IPS-18a (cell line): ENCODE data around the gene RAB10.

ENCODE experiments used
- H3K27ac ChIP-seq: one replicate; pipeline ENCODE4 v1.5.1; 2013; ENCODE audit warnings: low read length
- H3K27me3 ChIP-seq: one replicate; pipeline ENCODE4 v1.6.1; 2013; ENCODE audit warnings: mild to moderate bottlenecking, low read length; ENCODE audit not compliant: control insufficient read depth, insufficient read depth
- H3K36me3 ChIP-seq: one replicate; pipeline ENCODE4 v1.6.1; 2013; ENCODE audit warnings: low read depth, low read length; ENCODE audit not compliant: control insufficient read depth
- H3K4me1 ChIP-seq: one replicate; pipeline ENCODE4 v1.6.1; 2013; ENCODE audit warnings: low read depth, low read length; ENCODE audit not compliant: control insufficient read depth
- H3K4me3 ChIP-seq: one replicate; pipeline ENCODE4 v1.5.1; 2013; ENCODE audit warnings: low read length
- H3K9ac ChIP-seq: one replicate; pipeline ENCODE4 v1.6.1; 2013; ENCODE audit warnings: mild to moderate bottlenecking, low read length, moderate library complexity
- H3K9me3 ChIP-seq: one replicate; pipeline ENCODE4 v1.6.1; 2013; ENCODE audit warnings: low read depth, low read length; ENCODE audit not compliant: control insufficient read depth

RAB10 gene

GRCh38 chr2:26177122-26177521 is 143.2 kb downstream of the RAB10 start:
- peaks cover 5% of the 10 kb centered on the region for H3K36me3 ChIP-seq
- no peak overlapping the region for H3K27ac ChIP-seq
- H3K9ac ChIP-seq, result no peak overlapping the region
- no peaks in the 10 kb centered on the region for H3K9me3 ChIP-seq
- no peak overlapping the region for H3K4me3 ChIP-seq
- H3K27me3 ChIP-seq, result peaks cover 9% of the 10 kb centered on the region
- H3K4me1 ChIP-seq, result peaks cover 20% of the 10 kb centered on the region

- H3K27ac ChIP-seq, result no peak overlapping the region
- H3K4me1 ChIP-seq, result peaks cover 20% of the 10 kb centered on the region
- H3K9ac ChIP-seq, result peak overlapping the region; percentile 71
- H3K9me3 ChIP-seq, result no peaks in the 10 kb centered on the region
- H3K27me3 ChIP-seq, result peaks cover 16% of the 10 kb centered on the region
- H3K36me3 ChIP-seq, result peaks cover 5% of the 10 kb centered on the region
- H3K4me3 ChIP-seq, result peak overlapping the region; percentile 62
Measured at GRCh38 chr2:26178246-26178645, 144.4 kb downstream of the RAB10 start.

GRCh38 chr2:26178746-26179436 is 145.0 kb downstream of the RAB10 start:
- H3K9me3 ChIP-seq, result no peaks in the 10 kb centered on the region
- peak overlapping the region; percentile 62 for H3K4me3 ChIP-seq
- peaks cover 22% of the 10 kb centered on the region for H3K27me3 ChIP-seq
- no peak overlapping the region for H3K27ac ChIP-seq
- H3K4me1 ChIP-seq, result peaks cover 22% of the 10 kb centered on the region
- peak overlapping the region; percentile 71 for H3K9ac ChIP-seq
- H3K36me3 ChIP-seq, result peaks cover 5% of the 10 kb centered on the region

- peaks cover 5% of the 10 kb centered on the region for H3K36me3 ChIP-seq
- peak overlapping the region; percentile 71 for H3K9ac ChIP-seq
- no peak overlapping the region for H3K27ac ChIP-seq
- H3K9me3 ChIP-seq, result no peaks in the 10 kb centered on the region
- peaks cover 18% of the 10 kb centered on the region for H3K27me3 ChIP-seq
- H3K4me3 ChIP-seq, result peak overlapping the region; percentile 62
- peaks cover 19% of the 10 kb centered on the region for H3K4me1 ChIP-seq
Measured at GRCh38 chr2:26179446-26179913, 145.6 kb downstream of the RAB10 start.

- H3K9me3 ChIP-seq, result no peaks in the 10 kb centered on the region
- no peaks in the 10 kb centered on the region for H3K36me3 ChIP-seq
- H3K4me3 ChIP-seq, result no peak overlapping the region
Measured at GRCh38 chr2:26182441-26182840, 148.6 kb downstream of the RAB10 start.

GRCh38 chr2:26182887-26183630 is 149.2 kb downstream of the RAB10 start:
- Histone ChIP-seq H3K4me3 (no peak overlapping the region), H3K4me1 (peaks cover 15% of the 10 kb centered on the region), H3K9me3 (no peaks in the 10 kb centered on the region), H3K9ac (no peak overlapping the region), H3K27me3 (peaks cover 24% of the 10 kb centered on the region), H3K36me3 (no peaks in the 10 kb centered on the region), H3K27ac (no peak overlapping the region)

More at GRCh38 chr2:26182441-26182840, 148.6 kb downstream of the RAB10 start:
- H3K27me3 ChIP-seq, result peaks cover 24% of the 10 kb centered on the region
- no peak overlapping the region for H3K9ac ChIP-seq
- peaks cover 15% of the 10 kb centered on the region for H3K4me1 ChIP-seq
- H3K27ac ChIP-seq, result no peak overlapping the region

- Histone ChIP-seq H3K36me3 (no peaks in the 10 kb centered on the region), H3K27me3 (peaks cover 24% of the 10 kb centered on the region), H3K4me3 (peak overlapping the region; percentile 49), H3K27ac (no peak overlapping the region), H3K9me3 (no peaks in the 10 kb centered on the region), H3K9ac (peak overlapping the region; percentile 29), H3K4me1 (peaks cover 13% of the 10 kb centered on the region)
Measured at GRCh38 chr2:26184121-26184520, 150.2 kb downstream of the RAB10 start.

- H3K4me1 ChIP-seq, result peaks cover 8% of the 10 kb centered on the region
- H3K27me3 ChIP-seq, result peaks cover 24% of the 10 kb centered on the region
- no peaks in the 10 kb centered on the region for H3K9me3 ChIP-seq
- peak overlapping the region; percentile 29 for H3K9ac ChIP-seq
- H3K4me3 ChIP-seq, result peak overlapping the region; percentile 49
- no peaks in the 10 kb centered on the region for H3K36me3 ChIP-seq
- no peak overlapping the region for H3K27ac ChIP-seq
Measured at GRCh38 chr2:26184555-26185303, 150.8 kb downstream of the RAB10 start.

- Histone ChIP-seq H3K9ac (no peak overlapping the region), H3K4me3 (peak overlapping the region; percentile 48)
Measured at GRCh38 chr2:26185304-26185928, 151.5 kb downstream of the RAB10 start.

GRCh38 chr2:26185954-26186770 is 152.3 kb downstream of the RAB10 start:
- no peaks in the 10 kb centered on the region for H3K9me3 ChIP-seq
- no peak overlapping the region for H3K9ac ChIP-seq
- peaks cover 9% of the 10 kb centered on the region for H3K36me3 ChIP-seq
- H3K4me3 ChIP-seq, result no peak overlapping the region
- H3K27ac ChIP-seq, result no peak overlapping the region
- H3K4me1 ChIP-seq, result peaks cover 3% of the 10 kb centered on the region
- H3K27me3 ChIP-seq, result peaks cover 24% of the 10 kb centered on the region

More at GRCh38 chr2:26185304-26185928, 151.5 kb downstream of the RAB10 start:
- Histone ChIP-seq H3K9me3 (no peaks in the 10 kb centered on the region), H3K4me1 (peaks cover 3% of the 10 kb centered on the region), H3K27me3 (peaks cover 24% of the 10 kb centered on the region), H3K36me3 (peaks cover 1% of the 10 kb centered on the region), H3K27ac (no peak overlapping the region)
